Sigmoid colon (tissue), 7 donors: ENCODE measurements around the gene ENTPD5. TPM values are rescaled to one million over a fixed set of nuclear protein-coding genes. Genes with fewer than 3 reads are reported as not detected.
"Not testable (repeated sequence)": the region's sequence is repeated elsewhere in the genome, so short reads cannot be mapped to it uniquely, and the experiment has no call there.

Source experiments
- DNase-seq: peaks from one replicate; pipeline ENCODE4 v3.0.0-alpha.2; 2019
- H3K27ac ChIP-seq, 4 donors: fragments of 200-600 bp; sonication (generic); one replicate each; pipeline ENCODE4 v1.5.1; 2016 to 2019; ENCODE audit warnings: mild to moderate bottlenecking in 1 of 4
- H3K27me3 ChIP-seq, 3 donors: fragments of 200-600 bp; sonication (generic); one replicate each; pipeline ENCODE4 v1.5.1; 2019; ENCODE audit warnings: mild to moderate bottlenecking in 1 of 3
- H3K36me3 ChIP-seq, 4 donors: fragments of 200-600 bp; sonication (generic); one replicate each; pipeline ENCODE4 v1.5.1; 2016 to 2019
- H3K4me1 ChIP-seq, 4 donors: fragments of 200-600 bp; sonication (generic); one replicate each; pipeline ENCODE4 v1.5.1; 2017 to 2019
- H3K4me3 ChIP-seq, 4 donors: fragments of 200-600 bp; sonication (generic); one replicate each; pipeline ENCODE4 v1.5.1; 2017 to 2019; ENCODE audit warnings: mild to moderate bottlenecking in 2 of 4, moderate library complexity in 1 of 4
- H3K9me3 ChIP-seq, 4 donors: fragments of 200-600 bp in 3 of 4; sonication (generic) in 3 of 4; one replicate each; pipeline versions ENCODE4 v1.5.1 to v1.6.1; 2013 to 2019
- CTCF ChIP-seq, 4 experiments: fragments of 450-650 bp in 3 of 4; fragments of 200-600 bp in 1 of 4; IDR thresholded peaks; one replicate each; pipeline ENCODE4 v1.5.1; 2016 to 2019; ENCODE audit warnings: antibody characterized with exemption in 4 of 4, mild to moderate bottlenecking in 3 of 4, moderate library complexity in 2 of 4
- EP300 ChIP-seq, 4 donors: sonication (generic); formaldehyde crosslinking; IDR thresholded peaks; one replicate each; pipeline ENCODE4 v1.6.1; 2017; ENCODE audit warnings: antibody characterized with exemption in 4 of 4
- POLR2A ChIP-seq, 2 donors: fragments of 450-650 bp; IDR thresholded peaks; one replicate each; pipeline ENCODE4 v1.6.1; 2016; ENCODE audit warnings: antibody characterized with exemption in 2 of 2, mild to moderate bottlenecking in 2 of 2, moderate library complexity in 2 of 2
- POLR2AphosphoS5 ChIP-seq, 4 donors: sonication (generic); formaldehyde crosslinking; IDR thresholded peaks; one replicate each; pipeline ENCODE4 v1.6.1; 2017; ENCODE audit warnings: antibody characterized with exemption in 4 of 4
- WGBS, 2 donors: extraction: QIAGEN DNeasy Blood & Tissue Kit; methylation state at CpG; one replicate each; pipeline ENCODE4 v1.1.7; 2013; 5-methylcytosine and 5-hydroxymethylcytosine counted together
- intact Hi-C: fragments of 100-400 bp; cut with DNase I; formaldehyde crosslinking; loops from one replicate; pipeline ENCODE4 v1.15.1; 2023
- polyA plus RNA-seq, 3 donors: library from polyadenylated mRNA; stranded (reverse); fragments of 200-250 nt; gene quantifications; one replicate each; pipeline ENCODE4 v1.2.3, GENCODE V29; 2013
- total RNA-seq, 4 donors: library from RNA; depleted of rRNA; stranded (reverse); fragments of >200 nt; gene quantifications; one replicate each; pipeline ENCODE4 v1.1.0, GENCODE V29; 2016
- donor health status: healthy with polysubstance abuse.
- donor health status: Bipolar disorder and iron deficiency.
- donor health status: healthy.

Gene ENTPD5
- total and polyA plus RNA-seq, 7 donors = 8.0 to 35.5 (median 11.1) TPM

GRCh38 chr14:73942180-73942579, 76.9 kb downstream of the ENTPD5 start:
- Histone ChIP-seq H3K27ac (no peak overlapping the region), H3K9me3 (no peaks in the 10 kb centered on the region), H3K4me3 (no peak overlapping the region), H3K4me1 (peaks cover 0 to 6% (median 0%) of the 10 kb centered on the region in 4 donors), H3K36me3 (peaks cover 8 to 85% (median 19%) of the 10 kb centered on the region in 4 donors), H3K27me3 (no peaks in the 10 kb centered on the region)
- TF ChIP-seq POLR2AphosphoS5 (IDR thresholded peaks at IDR 0.05) (no peak), POLR2A (IDR thresholded peaks at IDR 0.05) (no peak), CTCF (IDR thresholded peaks at IDR 0.05) (no peak), EP300 (IDR thresholded peaks at IDR 0.05) (no peak)
- intact Hi-C loops = no loop called here
- WGBS, 2 donors = 66 to 90% methylated on average over 7 of the region's 7 CpGs
- DNase-seq = no peak

- no peak for DNase-seq
- intact Hi-C loops = no loop called here
- 95 to 99% methylated on average over 2 of the region's 2 CpGs for WGBS, 2 donors
- no peak overlapping the region for H3K27ac ChIP-seq
- no peaks in the 10 kb centered on the region for H3K4me1 ChIP-seq
- no peak overlapping the region for H3K4me3 ChIP-seq
- no peaks in the 10 kb centered on the region for H3K9me3 ChIP-seq
- TF ChIP-seq POLR2AphosphoS5 (IDR thresholded peaks at IDR 0.05) = no peak
- no peak for TF ChIP-seq POLR2A (IDR thresholded peaks at IDR 0.05)
- TF ChIP-seq CTCF (IDR thresholded peaks at IDR 0.05) = no peak
- no peak for TF ChIP-seq EP300 (IDR thresholded peaks at IDR 0.05)
- H3K36me3 ChIP-seq = peaks cover 0 to 90% (median 21%) of the 10 kb centered on the region in 4 donors
- H3K27me3 ChIP-seq = no peaks in the 10 kb centered on the region
Observed at GRCh38 chr14:73937012-73937411, 82.1 kb downstream of the ENTPD5 start.

GRCh38 chr14:73936548-73936947, 82.5 kb downstream of the ENTPD5 start:
- Histone ChIP-seq H3K27ac (no peak overlapping the region), H3K4me3 (no peak overlapping the region), H3K36me3 (peaks cover 4 to 90% (median 25%) of the 10 kb centered on the region in 4 donors), H3K4me1 (no peaks in the 10 kb centered on the region), H3K9me3 (no peaks in the 10 kb centered on the region), H3K27me3 (no peaks in the 10 kb centered on the region)
- no peak for TF ChIP-seq CTCF (IDR thresholded peaks at IDR 0.05)
- TF ChIP-seq EP300 (IDR thresholded peaks at IDR 0.05) = no peak
- TF ChIP-seq POLR2A (IDR thresholded peaks at IDR 0.05) = no peak
- no peak for TF ChIP-seq POLR2AphosphoS5 (IDR thresholded peaks at IDR 0.05)
- 92 to 100% methylated on average over 1 of the region's 1 CpG for WGBS, 2 donors
- DNase-seq = no peak
- intact Hi-C loops = no loop called here

GRCh38 chr14:73935666-73936065, 83.4 kb downstream of the ENTPD5 start:
- intact Hi-C loops = no loop called here
- Histone ChIP-seq H3K4me1 (no peaks in the 10 kb centered on the region), H3K36me3 (peaks cover 5 to 93% (median 30%) of the 10 kb centered on the region in 4 donors), H3K4me3 (no peak overlapping the region), H3K9me3 (no peaks in the 10 kb centered on the region), H3K27ac (no peak overlapping the region), H3K27me3 (no peaks in the 10 kb centered on the region)
- WGBS, 2 donors = 83 to 93% methylated on average over 2 of the region's 2 CpGs
- DNase-seq = no peak
- TF ChIP-seq POLR2AphosphoS5 (IDR thresholded peaks at IDR 0.05) (no peak), CTCF (IDR thresholded peaks at IDR 0.05) (no peak), POLR2A (IDR thresholded peaks at IDR 0.05) (no peak), EP300 (IDR thresholded peaks at IDR 0.05) (no peak)

- Histone ChIP-seq H3K4me3 (no peak overlapping the region), H3K27ac (no peak overlapping the region), H3K27me3 (no peaks in the 10 kb centered on the region), H3K36me3 (peaks cover 32 to 98% (median 73%) of the 10 kb centered on the region in 4 donors), H3K9me3 (no peaks in the 10 kb centered on the region), H3K4me1 (no peaks in the 10 kb centered on the region)
- no peak for DNase-seq
- intact Hi-C loops = no loop called here
- WGBS, 2 donors = 88% methylated on average over 5 of the region's 5 CpGs
- TF ChIP-seq POLR2A (IDR thresholded peaks at IDR 0.05) (no peak), POLR2AphosphoS5 (IDR thresholded peaks at IDR 0.05) (no peak), EP300 (IDR thresholded peaks at IDR 0.05) (no peak), CTCF (IDR thresholded peaks at IDR 0.05) (no peak)
Observed at GRCh38 chr14:73924337-73924736, 94.8 kb downstream of the ENTPD5 start.

GRCh38 chr14:73919457-73919856, 99.6 kb downstream of the ENTPD5 start:
- 99% methylated on average over 2 of the region's 2 CpGs for WGBS, 2 donors
- DNase-seq, H3K4me1 ChIP-seq, H3K9me3 ChIP-seq, H3K27me3 ChIP-seq, H3K27ac ChIP-seq, H3K4me3 ChIP-seq, intact Hi-C loops: not testable (repeated sequence)
- H3K36me3 ChIP-seq = peaks cover 26 to 75% (median 44%) of the 10 kb centered on the region in 4 donors
